Epithelial cell of esophagus (primary cell): ENCODE results near the gene ACBD6.

Experiments used
- DNase-seq: peaks from one replicate; pipeline ENCODE4 v3.0.0; 2010; ENCODE audit warnings: low read depth
- H3K4me3 ChIP-seq: 2 replicates; pipeline ENCODE4 v1.5.1; 2011; ENCODE audit warnings: mild to moderate bottlenecking, low read length, control low read depth
- CTCF ChIP-seq: IDR thresholded peaks from 2 replicates; pipeline ENCODE4 v1.5.1; 2011; ENCODE audit warnings: low read depth, mild to moderate bottlenecking, low read length, control low read depth, inconsistent platforms; ENCODE audit not compliant: insufficient read depth; ENCODE audit errors: missing control alignments

The ACBD6 gene

GRCh38 chr1:180290265-180291001 lies 211.9 kb downstream of the ACBD6 start:
- no peak for TF ChIP-seq CTCF
- DNase-seq = no peak

GRCh38 chr1:180288940-180289339 lies 213.4 kb downstream of the ACBD6 start:
- DNase-seq = no peak
- H3K4me3 ChIP-seq = no peak overlapping the region
- no peak for TF ChIP-seq CTCF

More at GRCh38 chr1:180290265-180291001, 211.9 kb downstream of the ACBD6 start:
- no peak overlapping the region for H3K4me3 ChIP-seq

- no peak overlapping the region for H3K4me3 ChIP-seq
- no peak for TF ChIP-seq CTCF
- no peak for DNase-seq
Measured at GRCh38 chr1:180287988-180288705, 214.2 kb downstream of the ACBD6 start.

- no peak overlapping the region for H3K4me3 ChIP-seq
- DNase-seq = no peak
- no peak for TF ChIP-seq CTCF
Measured at GRCh38 chr1:180286417-180286816, 216.0 kb downstream of the ACBD6 start.

- DNase-seq = no peak
- H3K4me3 ChIP-seq = no peak overlapping the region
- TF ChIP-seq CTCF = no peak
Measured at GRCh38 chr1:180283098-180283497, 219.3 kb downstream of the ACBD6 start.

GRCh38 chr1:180282401-180283044 lies 219.9 kb downstream of the ACBD6 start:
- H3K4me3 ChIP-seq = no peak overlapping the region
- DNase-seq = no peak
- TF ChIP-seq CTCF = no peak
